ENCODE data around the gene FBXL15.
A peak's percentile ranks its signal among the peaks of the same experiment; 100 is the strongest.
"Not testable (repeated sequence)": the region's sequence is repeated elsewhere in the genome, so short reads cannot be mapped to it uniquely, and the experiment has no call there.

The FBXL15 gene

GRCh38 chr10:102451105-102451969, 30.7 kb downstream of the FBXL15 start, which contains the start of gene C10orf95:
Gene C10orf95, minus strand, starts transcription at chr10:102451543. Its CDS starts 450 bp downstream, at chr10:102451093.
- H3K27ac ChIP-seq = peak within 1 kb of the TSS; percentile 73
- H4K20me1 ChIP-seq (ENCODE audit: insufficient read depth) = no peaks in the 10 kb centered on the region
- peaks cover 14% of the 10 kb centered on the region for H3K79me2 ChIP-seq (ENCODE audit: insufficient read depth, low read depth)
- H3K4me1 ChIP-seq (ENCODE audit: low read depth, poor library complexity, severe bottlenecking) = peaks cover 36% of the 10 kb centered on the region
- TF ChIP-seq CTCF (conservative IDR thresholded peaks at IDR 0.05; ENCODE audit: low read depth, low read length) = no peak
- peak within 1 kb of the TSS; percentile 57; the same call in 1 of the 2 replicates for H2AFZ ChIP-seq (ENCODE audit: low read depth)
- H3K4me2 ChIP-seq = peak within 1 kb of the TSS; percentile 65
- no peaks in the 10 kb centered on the region for H3K36me3 ChIP-seq (ENCODE audit: insufficient read depth)
- H3K27me3 ChIP-seq (ENCODE audit: insufficient read depth, low read depth) = no peaks in the 10 kb centered on the region
- no peak within 1 kb of the TSS for H3K4me3 ChIP-seq (IDR thresholded peaks at IDR 0.05; ENCODE audit: insufficient read depth, low read depth, low read length)
- peak within 1 kb of the TSS; percentile 81; the same call in 1 of the 2 replicates for H3K9ac ChIP-seq

GRCh38 chr10:102452672-102453340, 32.2 kb downstream of the FBXL15 start:
- no peak overlapping the region for H3K4me3 ChIP-seq (IDR thresholded peaks at IDR 0.05; ENCODE audit: insufficient read depth, low read depth, low read length)
- no peak for TF ChIP-seq CTCF (conservative IDR thresholded peaks at IDR 0.05; ENCODE audit: low read depth, low read length)
- no peaks in the 10 kb centered on the region for H3K27me3 ChIP-seq (ENCODE audit: insufficient read depth, low read depth)
- H3K36me3 ChIP-seq (ENCODE audit: insufficient read depth) = no peaks in the 10 kb centered on the region
- no peaks in the 10 kb centered on the region for H4K20me1 ChIP-seq (ENCODE audit: insufficient read depth)
- peaks cover 14% of the 10 kb centered on the region for H3K79me2 ChIP-seq (ENCODE audit: insufficient read depth, low read depth)
- no peak overlapping the region; the same call in 1 of the 2 replicates for H3K9ac ChIP-seq
- peak overlapping the region; percentile 62 for H3K27ac ChIP-seq
- H2AFZ ChIP-seq (ENCODE audit: low read depth) = no peak overlapping the region
- peaks cover 36% of the 10 kb centered on the region for H3K4me1 ChIP-seq (ENCODE audit: low read depth, poor library complexity, severe bottlenecking)
- H3K4me2 ChIP-seq = peak overlapping the region; percentile 65

- H3K4me1 ChIP-seq (ENCODE audit: low read depth, poor library complexity, severe bottlenecking) = peaks cover 36% of the 10 kb centered on the region
- H4K20me1 ChIP-seq (ENCODE audit: insufficient read depth) = no peaks in the 10 kb centered on the region
- H3K9ac ChIP-seq = no peak overlapping the region; the same call in 1 of the 2 replicates
- no peak for TF ChIP-seq CTCF (conservative IDR thresholded peaks at IDR 0.05; ENCODE audit: low read depth, low read length)
- H3K79me2 ChIP-seq (ENCODE audit: insufficient read depth, low read depth) = peaks cover 14% of the 10 kb centered on the region
- H3K27me3 ChIP-seq (ENCODE audit: insufficient read depth, low read depth) = no peaks in the 10 kb centered on the region
- no peak overlapping the region for H3K4me3 ChIP-seq (IDR thresholded peaks at IDR 0.05; ENCODE audit: insufficient read depth, low read depth, low read length)
- H3K4me2 ChIP-seq = peak overlapping the region; percentile 65
- no peaks in the 10 kb centered on the region for H3K36me3 ChIP-seq (ENCODE audit: insufficient read depth)
- no peak overlapping the region for H2AFZ ChIP-seq (ENCODE audit: low read depth)
- H3K27ac ChIP-seq = peak overlapping the region; percentile 62
Measured at GRCh38 chr10:102453502-102453901, 32.9 kb downstream of the FBXL15 start.

GRCh38 chr10:102454662-102455487, 34.2 kb downstream of the FBXL15 start:
- not testable (repeated sequence) for H3K4me3 ChIP-seq (IDR thresholded peaks at IDR 0.05; ENCODE audit: insufficient read depth, low read depth, low read length); H3K27ac ChIP-seq; H3K9ac ChIP-seq; H2AFZ ChIP-seq (ENCODE audit: low read depth); H3K36me3 ChIP-seq (ENCODE audit: insufficient read depth); H4K20me1 ChIP-seq (ENCODE audit: insufficient read depth); H3K27me3 ChIP-seq (ENCODE audit: insufficient read depth, low read depth); H3K4me2 ChIP-seq
- Histone ChIP-seq H3K79me2 (ENCODE audit: insufficient read depth, low read depth) (peaks cover 14% of the 10 kb centered on the region), H3K4me1 (ENCODE audit: low read depth, poor library complexity, severe bottlenecking) (peaks cover 32% of the 10 kb centered on the region)

All from KMS-11 (cell line).